Osteocyte (in vitro differentiated cells): ENCODE data around the gene BAHD1. TPM values are rescaled to one million over a fixed set of nuclear protein-coding genes. Genes with fewer than 3 reads are reported as not detected.

Experiments
- DNase-seq: peaks from one replicate; pipeline ENCODE4 v3.0.0; 2021; ENCODE audit warnings: mixed read lengths; ENCODE audit not compliant: unreplicated experiment; ENCODE audit errors: extremely low spot score
- H3K27ac Mint-ChIP-seq: one replicate; pipeline ENCODE4 v1.8.0; 2021; ENCODE audit warnings: mild to moderate bottlenecking, mixed read lengths; ENCODE audit not compliant: unreplicated experiment
- H3K27me3 Mint-ChIP-seq: one replicate; pipeline ENCODE4 v1.8.0; 2021; ENCODE audit warnings: mixed read lengths; ENCODE audit not compliant: unreplicated experiment
- H3K36me3 Mint-ChIP-seq: one replicate; pipeline ENCODE4 v1.8.0; 2021; ENCODE audit warnings: mixed read lengths; ENCODE audit not compliant: unreplicated experiment
- H3K4me1 Mint-ChIP-seq: one replicate; pipeline ENCODE4 v1.8.0; 2021; ENCODE audit warnings: mixed read lengths; ENCODE audit not compliant: unreplicated experiment
- H3K4me3 Mint-ChIP-seq: one replicate; pipeline ENCODE4 v1.8.0; 2021; ENCODE audit warnings: mild to moderate bottlenecking, moderate library complexity, mixed read lengths; ENCODE audit not compliant: unreplicated experiment
- H3K9me3 Mint-ChIP-seq: one replicate; pipeline ENCODE4 v1.8.0; 2021; ENCODE audit warnings: mixed read lengths; ENCODE audit not compliant: unreplicated experiment
- CTCF ChIP-seq: fragments of 200-600 bp; sonication (generic); IDR thresholded peaks from 2 replicates; pipeline ENCODE4 v1.5.0; 2021; ENCODE audit warnings: antibody characterized with exemption, mild to moderate bottlenecking, moderate library complexity
- total RNA-seq: library from RNA; stranded (reverse); gene quantifications from 2 replicates; pipeline ENCODE4 v1.2.1, GENCODE V29; 2021

Gene BAHD1
- total RNA-seq, 1 donor from 2014 or later, result 26.4 TPM

- Mint-ChIP-seq H3K36me3 (no peaks in the 10 kb centered on the region), H3K4me3 (no peak overlapping the region), H3K9me3 (no peaks in the 10 kb centered on the region), H3K27me3 (peaks cover 16% of the 10 kb centered on the region), H3K27ac (no peak overlapping the region), H3K4me1 (peaks cover 8% of the 10 kb centered on the region)
- TF ChIP-seq CTCF, result no peak
- DNase-seq, result no peak
Observed at GRCh38 chr15:40500568-40501330, 60.0 kb downstream of the BAHD1 start.

- TF ChIP-seq CTCF, result no peak
- Mint-ChIP-seq H3K36me3 (no peaks in the 10 kb centered on the region), H3K27ac (no peak overlapping the region), H3K4me3 (no peak overlapping the region), H3K4me1 (peaks cover 9% of the 10 kb centered on the region), H3K9me3 (no peaks in the 10 kb centered on the region), H3K27me3 (peaks cover 13% of the 10 kb centered on the region)
- no peak for DNase-seq
Observed at GRCh38 chr15:40501487-40501886, 60.7 kb downstream of the BAHD1 start.

- peaks cover 19% of the 10 kb centered on the region for H3K27me3 Mint-ChIP-seq
- H3K9me3 Mint-ChIP-seq, result no peaks in the 10 kb centered on the region
- no peak overlapping the region for H3K27ac Mint-ChIP-seq
- no peaks in the 10 kb centered on the region for H3K36me3 Mint-ChIP-seq
- peak overlapping the region; percentile 63 for H3K4me3 Mint-ChIP-seq
- H3K4me1 Mint-ChIP-seq, result peaks cover 18% of the 10 kb centered on the region
- DNase-seq, result peak; percentile 91
- peak; percentile 78 for TF ChIP-seq CTCF
Observed at GRCh38 chr15:40506964-40507571, 66.3 kb downstream of the BAHD1 start.

GRCh38 chr15:40508216-40508615 lies 67.5 kb downstream of the BAHD1 start:
- no peak overlapping the region for H3K27ac Mint-ChIP-seq
- H3K4me3 Mint-ChIP-seq, result no peak overlapping the region
- H3K9me3 Mint-ChIP-seq, result no peaks in the 10 kb centered on the region
- peaks cover 22% of the 10 kb centered on the region for H3K4me1 Mint-ChIP-seq
- peaks cover 13% of the 10 kb centered on the region for H3K27me3 Mint-ChIP-seq
- H3K36me3 Mint-ChIP-seq, result no peaks in the 10 kb centered on the region
- no peak for TF ChIP-seq CTCF
- DNase-seq, result peak; percentile 19

- no peaks in the 10 kb centered on the region for H3K36me3 Mint-ChIP-seq
- peaks cover 10% of the 10 kb centered on the region for H3K27me3 Mint-ChIP-seq
- H3K9me3 Mint-ChIP-seq, result no peaks in the 10 kb centered on the region
- DNase-seq, result no peak
- no peak overlapping the region for H3K27ac Mint-ChIP-seq
- H3K4me3 Mint-ChIP-seq, result no peak overlapping the region
- TF ChIP-seq CTCF, result no peak
- H3K4me1 Mint-ChIP-seq, result peaks cover 22% of the 10 kb centered on the region
Observed at GRCh38 chr15:40510201-40510600, 69.4 kb downstream of the BAHD1 start.
